Measurements from ENCODE around the gene EHBP1L1. TPM values are rescaled to one million over a fixed set of nuclear protein-coding genes. Genes with fewer than 3 reads are reported as not detected.

Gene EHBP1L1
- total and polyA plus RNA-seq, 2 of the 13 experiments (the other 11 are each of a cell fraction or from before 2014, with no cell fraction given) = 8.3 to 10.6 TPM

DNA sequence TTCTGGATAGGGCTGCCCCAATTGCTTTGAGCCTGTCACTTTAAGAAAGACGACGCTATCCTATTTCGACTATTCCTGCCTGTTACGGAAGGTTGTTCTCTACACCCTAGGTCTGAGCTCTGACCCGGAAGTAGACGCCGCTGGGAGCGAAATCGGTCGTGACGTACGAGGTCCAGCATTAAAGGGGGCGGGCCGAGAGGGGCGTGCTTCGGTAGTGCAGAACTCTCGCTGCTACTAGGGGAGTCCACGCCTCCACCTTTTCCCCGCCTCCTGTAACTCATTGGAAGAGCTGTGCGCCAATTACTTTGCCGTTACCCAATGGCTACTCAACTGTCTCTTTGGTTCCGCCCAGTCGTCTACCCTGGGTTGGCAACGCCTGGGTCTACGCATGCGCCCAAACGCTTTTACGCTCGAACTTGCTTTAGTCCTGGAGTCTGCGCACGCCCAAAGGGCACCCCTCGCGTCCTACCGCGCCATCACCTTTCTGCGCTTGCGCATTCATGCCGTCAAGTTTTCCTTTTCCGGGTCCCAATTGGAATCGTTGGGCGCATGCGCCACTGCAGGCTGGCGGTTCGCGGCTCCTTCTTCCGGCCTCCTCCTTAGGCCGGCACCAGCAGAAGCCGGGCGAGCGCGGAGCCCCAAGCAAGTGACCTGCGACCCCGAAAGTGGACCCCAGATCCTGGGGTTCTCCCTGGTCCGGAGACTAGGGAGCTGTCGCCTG is 39.5 kb downstream of the EHBP1L1 start, which contains the start of gene PCNX3:
PCNX3 (plus strand) TSS at position 548 of the 721 bp plus-strand sequence. CDS start 536 bp downstream, outside the sequence.
- intact Hi-C loops (cut with micrococcal nuclease; ENCODE audit: unreplicated experiment) (no loop called here), in situ Hi-C loops (cut with HindIII; ENCODE audit: extremely low pct_ligation_motif_present, low pct_unique_long_range_greater_than_20kb) (no loop called here)
- no peaks in the 10 kb centered on the region for H3K9me3 ChIP-seq (ENCODE audit: low read length)
- peaks cover 23% of the 10 kb centered on the region; the same call in 1 of the 2 replicates for H4K20me1 ChIP-seq (ENCODE audit: insufficient read depth, low read length)
- CTCF ChIA-PET (ENCODE audit: low intra/inter-chr PET ratio, low total read pairs) = no interaction called here
- ATAC-seq (peak; percentile 72), FAIRE-seq (peak; percentile 100), DNase-seq (ENCODE audit: low spot score) (peak; percentile 100)
- H3K4me3 ChIP-seq (replicated peaks in 1 of 3; ENCODE audit: insufficient read depth in 1 of 3, low read depth in 2 of 3, low read length in 3 of 3) = peak within 1 kb of the TSS; percentile 90 to 97 (median 94)
- peak within 1 kb of the TSS; percentile 95 for H3K9ac ChIP-seq (ENCODE audit: insufficient read depth, low read depth, low read length)
- peaks cover 60% of the 10 kb centered on the region for H3K79me2 ChIP-seq (ENCODE audit: insufficient read depth, low read length)
- POLR2A ChIA-PET = interaction anchor here (0.7 to 4.3 kb wide), 27 partner anchors 9 to 437 kb away, joined by 3 to 48 read pairs (median 4); partner anchors contain the start of genes CCDC85B, CFL1, EHBP1L1 and KAT5
- H3K36me3 ChIP-seq (replicated peaks in 1 of 2; ENCODE audit: control insufficient read depth in 1 of 2, insufficient read depth in 2 of 2, low read length in 2 of 2) = peaks cover 18 to 39% of the 10 kb centered on the region in 2 experiments; a peak in 4 of 5 replicates
- no peak within 1 kb of the TSS for H2AFZ ChIP-seq (ENCODE audit: low read length)
- no TSS peak for BruUV-seq (replicated peaks)
- no peaks in the 10 kb centered on the region; a peak in 1 of 5 replicates for H3K27me3 ChIP-seq (ENCODE audit: control insufficient read depth in 1 of 2, insufficient read depth in 2 of 2, low read length in 2 of 2)
- WGBS (ENCODE audit: low lambda C conversion rate) = 1% methylated on average over 39 of the region's 55 CpGs
- H3K4me2 ChIP-seq (ENCODE audit: low read depth, low read length) = peak within 1 kb of the TSS; percentile 96
- peaks cover 41% of the 10 kb centered on the region for H3K4me1 ChIP-seq (ENCODE audit: insufficient read depth, low read length)
- H3K27ac ChIP-seq (ENCODE audit: extremely low read length, insufficient read depth, low read length) = peak within 1 kb of the TSS; percentile 92
- TF ChIP-seq NR2F2 (IDR thresholded peaks at IDR 0.05; ENCODE audit: borderline replicate concordance, low read depth) = peak; percentile 19; the same call in 1 of the 2 replicates
- TF ChIP-seq, protein P1, sequence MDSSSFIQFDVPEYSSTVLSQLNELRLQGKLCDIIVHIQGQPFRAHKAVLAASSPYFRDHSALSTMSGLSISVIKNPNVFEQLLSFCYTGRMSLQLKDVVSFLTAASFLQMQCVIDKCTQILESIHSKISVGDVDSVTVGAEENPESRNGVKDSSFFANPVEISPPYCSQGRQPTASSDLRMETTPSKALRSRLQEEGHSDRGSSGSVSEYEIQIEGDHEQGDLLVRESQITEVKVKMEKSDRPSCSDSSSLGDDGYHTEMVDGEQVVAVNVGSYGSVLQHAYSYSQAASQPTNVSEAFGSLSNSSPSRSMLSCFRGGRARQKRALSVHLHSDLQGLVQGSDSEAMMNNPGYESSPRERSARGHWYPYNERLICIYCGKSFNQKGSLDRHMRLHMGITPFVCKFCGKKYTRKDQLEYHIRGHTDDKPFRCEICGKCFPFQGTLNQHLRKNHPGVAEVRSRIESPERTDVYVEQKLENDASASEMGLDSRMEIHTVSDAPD (CRISPR knock-in tag; IDR thresholded peaks at IDR 0.05) = no peak
- TF ChIP-seq ARID2 (CRISPR knock-in tag; IDR thresholded peaks at IDR 0.05; ENCODE audit: borderline replicate concordance) = no peak
- peak; percentile 100 for TF ChIP-seq NR2C2 (CRISPR knock-in tag; IDR thresholded peaks at IDR 0.05; ENCODE audit: borderline replicate concordance)
- TF ChIP-seq MIXL1 (CRISPR knock-in tag; IDR thresholded peaks at IDR 0.05) = peak; percentile 84; the same call in 1 of the 2 replicates
- TF ChIP-seq SATB2 (CRISPR knock-in tag; IDR thresholded peaks at IDR 0.05) = no peak
- TF ChIP-seq, protein P2, sequence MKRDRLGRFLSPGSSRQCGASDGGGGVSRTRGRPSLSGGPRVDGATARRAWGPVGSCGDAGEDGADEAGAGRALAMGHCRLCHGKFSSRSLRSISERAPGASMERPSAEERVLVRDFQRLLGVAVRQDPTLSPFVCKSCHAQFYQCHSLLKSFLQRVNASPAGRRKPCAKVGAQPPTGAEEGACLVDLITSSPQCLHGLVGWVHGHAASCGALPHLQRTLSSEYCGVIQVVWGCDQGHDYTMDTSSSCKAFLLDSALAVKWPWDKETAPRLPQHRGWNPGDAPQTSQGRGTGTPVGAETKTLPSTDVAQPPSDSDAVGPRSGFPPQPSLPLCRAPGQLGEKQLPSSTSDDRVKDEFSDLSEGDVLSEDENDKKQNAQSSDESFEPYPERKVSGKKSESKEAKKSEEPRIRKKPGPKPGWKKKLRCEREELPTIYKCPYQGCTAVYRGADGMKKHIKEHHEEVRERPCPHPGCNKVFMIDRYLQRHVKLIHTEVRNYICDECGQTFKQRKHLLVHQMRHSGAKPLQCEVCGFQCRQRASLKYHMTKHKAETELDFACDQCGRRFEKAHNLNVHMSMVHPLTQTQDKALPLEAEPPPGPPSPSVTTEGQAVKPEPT (CRISPR knock-in tag; IDR thresholded peaks at IDR 0.05; ENCODE audit: low read depth) = no peak
- TF ChIP-seq FOXM1 (CRISPR knock-in tag; IDR thresholded peaks at IDR 0.05) = no peak
- peak; percentile 90; the same call in 1 of the 2 replicates for TF ChIP-seq RBFOX2 (IDR thresholded peaks at IDR 0.05; ENCODE audit: low read depth, low read length)
- peak; percentile 72 for TF ChIP-seq ZNF143 (CRISPR knock-in tag; IDR thresholded peaks at IDR 0.05)
- TF ChIP-seq ZNF775 (CRISPR knock-in tag; IDR thresholded peaks at IDR 0.05; ENCODE audit: borderline replicate concordance) = no peak
- TF ChIP-seq ZNF572 (CRISPR knock-in tag; IDR thresholded peaks at IDR 0.05) = no peak
- TF ChIP-seq, protein P3, sequence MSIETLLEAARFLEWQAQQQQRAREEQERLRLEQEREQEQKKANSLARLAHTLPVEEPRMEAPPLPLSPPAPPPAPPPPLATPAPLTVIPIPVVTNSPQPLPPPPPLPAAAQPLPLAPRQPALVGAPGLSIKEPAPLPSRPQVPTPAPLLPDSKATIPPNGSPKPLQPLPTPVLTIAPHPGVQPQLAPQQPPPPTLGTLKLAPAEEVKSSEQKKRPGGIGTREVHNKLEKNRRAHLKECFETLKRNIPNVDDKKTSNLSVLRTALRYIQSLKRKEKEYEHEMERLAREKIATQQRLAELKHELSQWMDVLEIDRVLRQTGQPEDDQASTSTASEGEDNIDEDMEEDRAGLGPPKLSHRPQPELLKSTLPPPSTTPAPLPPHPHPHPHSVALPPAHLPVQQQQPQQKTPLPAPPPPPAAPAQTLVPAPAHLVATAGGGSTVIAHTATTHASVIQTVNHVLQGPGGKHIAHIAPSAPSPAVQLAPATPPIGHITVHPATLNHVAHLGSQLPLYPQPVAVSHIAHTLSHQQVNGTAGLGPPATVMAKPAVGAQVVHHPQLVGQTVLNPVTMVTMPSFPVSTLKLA (IDR thresholded peaks at IDR 0.05) = peak; percentile 62
- TF ChIP-seq ZNF792 (CRISPR knock-in tag; IDR thresholded peaks at IDR 0.05) = no peak
- TF ChIP-seq ZNF451 (CRISPR knock-in tag; IDR thresholded peaks at IDR 0.05) = no peak
- TF ChIP-seq, protein P4, sequence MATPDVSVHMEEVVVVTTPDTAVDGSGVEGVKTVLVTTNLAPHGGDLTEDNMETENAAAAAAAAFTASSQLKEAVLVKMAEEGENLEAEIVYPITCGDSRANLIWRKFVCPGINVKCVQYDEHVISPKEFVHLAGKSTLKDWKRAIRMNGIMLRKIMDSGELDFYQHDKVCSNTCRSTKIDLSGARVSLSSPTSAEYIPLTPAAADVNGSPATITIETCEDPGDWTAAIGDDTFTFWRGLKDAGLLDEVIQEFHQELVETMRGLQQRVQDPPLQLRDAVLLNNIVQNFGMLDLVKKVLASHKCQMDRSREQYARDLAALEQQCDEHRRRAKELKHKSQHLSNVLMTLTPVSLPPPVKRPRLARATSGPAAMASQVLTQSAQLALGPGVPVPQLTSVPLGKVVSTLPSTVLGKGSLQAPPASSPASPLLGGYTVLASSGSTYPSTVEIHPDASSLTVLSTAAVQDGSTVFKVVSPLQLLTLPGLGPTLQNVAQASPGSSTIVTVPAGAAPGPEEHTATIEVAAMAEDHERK (CRISPR knock-in tag; IDR thresholded peaks at IDR 0.05; ENCODE audit: low read depth) = no peak
- no peak for TF ChIP-seq TMF1 (CRISPR knock-in tag; IDR thresholded peaks at IDR 0.05; ENCODE audit: low read depth)
- TF ChIP-seq KDM2A (CRISPR knock-in tag; IDR thresholded peaks at IDR 0.05; ENCODE audit: borderline replicate concordance, low read depth) = peak; percentile 85
- TF ChIP-seq CHD4 (IDR thresholded peaks at IDR 0.05; ENCODE audit: borderline replicate concordance, low read length) = no peak

Measured in HepG2 (cell line).